GM21825 (cell line): ENCODE measurements around the gene LTA4H.
"Not testable (repeated sequence)": the region's sequence is repeated elsewhere in the genome, so short reads cannot be mapped to it uniquely, and the experiment has no call there.

ENCODE experiments used
- ATAC-seq: cut with Tn5 transposase; IDR thresholded peaks from one replicate; pipeline ENCODE4 v1.9.1; 2021; ENCODE audit warnings: mild to moderate bottlenecking, moderate library complexity; ENCODE audit not compliant: unreplicated experiment

Gene LTA4H

GRCh38 chr12:95995238-95996031 lies 40.0 kb downstream of the LTA4H start:
- ATAC-seq: no peak

DNA sequence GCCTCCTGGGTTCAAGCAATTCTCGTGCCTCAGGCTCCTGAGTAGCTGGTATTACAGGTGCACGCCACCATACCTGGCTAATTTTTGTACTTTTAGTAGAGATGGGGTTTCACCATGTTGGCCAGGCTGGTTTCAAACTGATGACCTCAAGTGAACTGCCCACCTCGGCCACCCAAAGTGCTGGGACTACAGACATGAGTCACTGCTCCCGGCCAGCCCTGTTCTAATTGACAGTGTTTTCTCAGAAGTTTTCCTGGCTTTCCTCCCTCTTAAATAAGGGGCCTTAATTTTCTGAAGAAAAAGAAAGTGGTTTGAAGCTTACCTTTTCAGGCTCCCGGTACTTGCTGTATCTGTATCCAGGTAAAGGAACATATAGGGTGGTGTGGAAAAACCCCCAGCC lies 40.9 kb downstream of the LTA4H start:
- ATAC-seq: no peak

GRCh38 chr12:95993907-95994306 lies 41.5 kb downstream of the LTA4H start:
- ATAC-seq: no peak

DNA sequence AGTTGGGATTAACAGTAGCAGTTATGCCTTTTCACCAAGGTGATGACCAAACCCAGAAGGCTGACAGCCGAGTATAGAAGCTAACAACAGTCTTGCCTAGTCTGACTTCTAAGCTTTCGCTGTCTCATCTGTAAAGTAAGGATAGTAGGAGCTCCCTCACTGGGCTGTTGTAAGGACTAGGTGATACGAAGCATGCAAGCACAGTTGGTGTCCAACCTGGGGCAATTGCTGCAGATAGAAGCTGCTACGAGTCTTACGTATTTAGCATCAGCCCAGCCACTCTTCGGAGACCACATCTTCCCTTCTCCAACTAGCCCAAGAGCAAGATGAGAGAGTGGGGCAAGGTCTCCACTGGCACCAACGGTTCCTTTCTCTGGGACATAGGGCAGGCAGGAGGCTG lies 45.3 kb downstream of the LTA4H start:
- ATAC-seq: no peak

GRCh38 chr12:95989504-95990123 lies 45.8 kb downstream of the LTA4H start:
- ATAC-seq: no peak

GRCh38 chr12:95988506-95989275 lies 46.7 kb downstream of the LTA4H start:
- no peak for ATAC-seq

GRCh38 chr12:95986635-95987570 lies 48.5 kb downstream of the LTA4H start:
- ATAC-seq: no peak

GRCh38 chr12:95984682-95985081 lies 50.7 kb downstream of the LTA4H start:
- no peak for ATAC-seq

DNA sequence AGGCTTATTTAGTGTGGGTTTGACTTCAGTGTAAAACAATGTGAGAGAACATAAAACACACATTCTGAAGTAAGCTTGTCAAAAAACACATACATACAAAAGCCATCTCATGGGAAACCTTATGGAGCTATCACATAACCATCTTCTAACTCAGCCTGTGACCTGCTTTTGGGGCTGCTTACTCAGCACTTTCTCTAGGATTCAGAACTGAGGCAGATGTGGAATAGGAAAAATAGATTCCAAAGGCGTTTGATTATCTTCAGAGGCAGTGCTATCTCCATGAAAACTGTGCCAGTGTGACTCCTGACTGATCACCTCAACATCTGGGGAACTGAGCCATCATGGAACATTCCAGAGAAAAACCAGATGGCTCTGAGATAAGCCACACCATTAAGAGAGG lies 52.8 kb downstream of the LTA4H start:
- ATAC-seq: no peak

GRCh38 chr12:95980437-95980836 lies 55.0 kb downstream of the LTA4H start:
- ATAC-seq: no peak

GRCh38 chr12:95978774-95979173 lies 56.6 kb downstream of the LTA4H start:
- ATAC-seq: no peak

DNA sequence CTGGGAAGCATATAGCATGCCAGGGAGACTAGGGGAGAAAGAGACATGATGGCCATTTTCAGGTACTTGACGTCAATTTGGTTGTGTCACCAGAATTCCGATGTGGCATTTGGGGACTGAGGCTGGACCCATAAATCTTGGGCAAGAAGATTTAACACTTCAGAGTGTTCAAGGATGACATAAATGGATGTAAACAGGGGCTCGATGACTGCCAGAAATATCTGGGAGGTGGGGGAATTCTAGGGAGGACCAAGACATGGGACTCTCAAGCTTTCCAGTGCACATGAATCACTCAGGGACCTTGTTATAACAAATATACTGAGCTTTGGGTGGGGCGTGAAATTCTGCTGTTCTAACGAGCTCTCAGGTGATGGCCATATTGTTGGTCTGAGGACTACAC lies 57.0 kb downstream of the LTA4H start:
- no peak for ATAC-seq

DNA sequence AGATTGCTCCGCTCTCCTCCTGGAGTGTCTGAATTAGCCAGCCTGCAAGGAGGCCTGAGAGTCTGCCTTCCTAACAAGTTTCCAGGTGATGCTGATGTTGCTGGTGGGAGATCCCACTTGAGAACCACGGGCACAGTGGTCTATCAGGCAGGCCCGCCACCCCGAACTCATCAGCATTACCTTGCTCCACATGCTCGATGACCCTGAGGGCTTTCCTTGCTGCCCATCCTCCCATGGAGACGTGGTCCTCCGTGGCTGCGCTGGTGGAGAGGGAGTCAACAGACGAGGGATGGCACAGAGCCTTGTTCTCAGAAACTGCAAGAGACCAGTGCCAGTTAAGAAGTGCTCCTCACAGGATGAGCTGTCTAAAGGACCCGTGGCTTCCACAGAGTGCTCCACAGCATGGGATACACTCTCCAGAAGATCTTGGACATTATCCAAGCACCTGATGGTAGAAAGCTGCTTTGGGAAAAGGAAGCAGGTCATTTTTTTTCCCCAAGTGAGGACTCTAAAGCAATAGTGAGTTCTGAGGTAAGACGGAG lies 57.6 kb downstream of the LTA4H start:
- no peak for ATAC-seq

- ATAC-seq: no peak
Observed at GRCh38 chr12:95976416-95976832, 59.0 kb downstream of the LTA4H start.

DNA sequence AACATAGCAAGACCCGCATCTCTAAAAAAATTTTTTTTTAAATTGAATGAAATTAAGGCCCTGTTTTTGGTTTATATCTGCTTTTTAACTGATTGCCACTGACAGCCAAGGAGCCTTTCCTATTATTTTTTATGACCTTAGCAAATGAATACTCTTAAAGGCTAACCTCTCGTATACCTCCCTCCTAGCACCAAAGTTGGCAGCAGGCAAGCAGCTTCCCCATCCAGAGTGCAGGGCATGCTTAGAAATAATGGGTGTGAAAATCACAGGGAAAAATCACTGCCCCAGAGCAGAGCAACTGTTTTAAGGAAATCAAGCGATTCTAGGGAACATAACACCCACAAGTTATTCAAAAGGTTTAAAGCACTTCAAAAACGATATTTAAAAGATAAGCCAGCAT lies 59.9 kb downstream of the LTA4H start:
- ATAC-seq: no peak

- ATAC-seq: no peak
Observed at GRCh38 chr12:95974358-95974757, 61.0 kb downstream of the LTA4H start.

DNA sequence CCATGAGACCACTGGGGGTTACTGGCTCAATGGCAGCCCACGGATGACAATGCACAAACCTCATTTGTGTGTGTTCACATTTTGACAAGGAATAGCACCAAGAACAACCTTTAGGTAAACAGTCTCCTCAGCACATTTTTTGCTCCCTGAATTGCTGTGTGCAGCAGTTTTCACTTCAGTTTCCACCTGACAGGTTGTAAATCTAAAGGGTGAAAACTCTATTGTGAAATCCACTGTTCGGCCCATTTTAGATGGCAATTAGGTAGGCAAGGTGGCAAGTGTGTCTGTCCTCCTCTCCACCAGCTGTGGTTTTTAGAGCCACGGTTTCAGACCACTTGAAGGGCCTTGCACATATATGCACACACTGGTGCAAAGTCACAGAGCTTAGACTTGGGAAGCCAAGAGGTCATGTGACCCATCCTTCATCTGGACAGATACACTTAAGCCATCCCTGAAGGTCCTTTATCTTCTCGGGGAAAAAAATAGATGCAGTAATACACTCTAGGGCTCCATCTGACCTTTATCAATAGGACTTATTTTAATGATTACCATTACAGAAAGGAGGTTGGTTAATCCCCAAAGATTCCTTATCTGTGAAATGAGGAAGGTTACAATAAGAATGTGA lies 62.4 kb downstream of the LTA4H start:
- ATAC-seq: no peak

DNA sequence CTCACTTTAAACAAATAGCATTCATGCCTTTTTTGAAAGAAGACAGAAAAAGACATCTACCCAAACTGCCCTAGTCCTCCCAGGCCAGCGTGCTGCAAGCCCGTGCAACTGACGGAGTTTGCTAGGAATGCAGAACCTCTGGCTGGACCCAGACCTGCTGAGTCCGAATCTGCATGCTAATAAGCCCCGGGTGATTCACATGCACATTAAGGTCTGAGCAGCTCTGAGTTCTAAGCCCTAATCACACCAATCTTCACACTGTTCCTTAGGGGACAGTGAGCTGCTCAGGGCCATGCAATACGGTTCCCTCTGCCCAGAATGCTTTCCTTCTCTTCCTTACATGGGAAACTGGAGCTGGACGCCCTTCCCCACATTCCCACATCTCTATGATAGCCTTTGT lies 64.5 kb downstream of the LTA4H start:
- no peak for ATAC-seq

GRCh38 chr12:95969116-95969515 lies 66.3 kb downstream of the LTA4H start:
- not testable (repeated sequence) for ATAC-seq

DNA sequence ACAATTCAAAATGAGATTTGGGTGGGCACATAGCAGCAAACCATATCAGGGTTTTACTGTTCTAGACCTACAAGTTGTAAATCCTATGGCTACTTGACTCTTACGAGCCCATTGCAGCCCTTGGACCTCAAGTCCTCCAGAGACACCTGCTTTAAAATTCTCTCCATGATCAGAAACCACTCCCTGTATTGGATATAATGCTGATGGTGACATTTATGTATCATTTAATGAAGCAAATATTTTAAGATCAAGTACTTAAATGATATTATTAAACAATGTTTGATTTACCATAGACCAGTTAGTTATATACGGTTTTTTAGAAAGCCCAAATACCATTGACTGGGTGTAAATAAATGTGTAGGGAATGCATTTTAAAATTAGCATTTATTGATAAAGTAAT lies 68.1 kb downstream of the LTA4H start:
- no peak for ATAC-seq
